Fibroblast of skin of left quadriceps (primary cell): Measurements from ENCODE around the gene ATG5.

ENCODE experiments used
- DNase-seq, 2 experiments: peaks; one replicate each; pipeline ENCODE4 v3.0.0-alpha.2; 2013; ENCODE audit warnings: low read depth in 2 of 2

ATG5 gene

DNA sequence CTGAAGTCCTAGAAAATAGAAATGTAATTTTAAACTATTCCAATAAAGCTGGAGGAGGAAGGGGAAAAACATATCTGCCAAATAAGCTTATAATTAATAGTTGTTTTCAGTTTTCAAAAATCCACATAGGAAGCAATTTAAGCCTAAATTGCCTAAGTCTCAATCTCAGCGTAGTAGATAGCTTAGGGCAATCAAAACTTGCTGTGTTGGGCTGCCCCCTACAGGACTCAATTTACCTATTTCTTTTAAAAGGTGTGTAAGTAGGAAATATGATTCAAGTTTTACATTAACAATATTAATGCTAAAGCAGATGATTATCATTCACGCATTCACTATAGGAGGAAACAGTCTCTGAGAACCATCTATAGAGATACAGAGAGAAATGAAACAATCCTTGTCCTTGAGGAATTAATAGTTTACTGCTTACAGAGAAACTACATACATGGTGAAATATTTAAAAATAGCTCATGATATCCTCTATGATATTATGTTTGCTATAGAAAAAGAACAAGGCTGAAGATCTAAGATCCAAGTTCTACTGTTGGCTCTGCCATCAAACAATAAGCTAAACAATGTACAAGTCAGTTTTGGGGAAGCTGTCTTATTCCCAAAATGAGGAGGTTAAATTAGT lies 102.1 kb downstream of the ATG5 start:
- peak; percentile 49 to 64 for DNase-seq

GRCh38 chr6:106220485-106220884 lies 105.1 kb downstream of the ATG5 start:
- no peak for DNase-seq

- DNase-seq = no peak
Observed at GRCh38 chr6:106216527-106216926, 109.0 kb downstream of the ATG5 start.

- no peak for DNase-seq
Observed at GRCh38 chr6:106215608-106216007, 110.0 kb downstream of the ATG5 start.

DNA sequence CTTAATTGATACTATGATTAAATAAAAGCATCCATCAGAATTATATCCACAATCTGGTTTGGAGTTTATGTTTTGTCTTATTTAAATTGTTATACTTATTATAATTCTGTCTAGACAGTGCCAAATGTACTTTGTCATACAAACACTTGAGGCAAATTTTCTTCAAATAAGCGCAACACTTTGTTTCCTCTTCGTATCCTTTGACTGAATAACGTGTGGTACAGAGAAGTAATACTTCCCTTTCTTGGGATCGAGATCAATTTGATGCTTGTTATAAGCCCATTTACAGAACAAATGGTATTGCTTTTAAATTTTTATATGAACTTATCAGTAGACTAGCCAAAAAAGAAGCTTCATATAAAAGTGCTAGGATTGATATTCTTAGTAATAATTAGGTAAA lies 111.0 kb downstream of the ATG5 start:
- DNase-seq = no peak

GRCh38 chr6:106213660-106214289 lies 111.8 kb downstream of the ATG5 start:
- DNase-seq = no peak

DNA sequence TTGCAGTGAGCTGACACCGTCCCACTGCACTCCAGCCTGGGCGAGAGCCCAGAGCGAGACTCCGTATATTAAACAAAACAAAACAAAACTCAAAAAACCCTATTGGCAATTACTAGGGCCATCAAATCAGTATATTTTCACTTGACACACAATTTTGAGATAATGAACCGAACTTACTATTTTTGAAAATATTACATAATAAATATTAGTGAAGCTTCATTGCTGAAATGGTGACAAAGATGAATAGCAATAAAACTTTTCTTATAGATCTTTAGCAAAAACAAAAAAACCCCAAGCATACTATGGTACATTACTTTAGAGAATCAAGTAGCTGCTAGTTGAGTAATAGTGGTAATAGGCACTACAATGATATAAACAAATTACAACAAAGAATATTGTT lies 113.0 kb downstream of the ATG5 start:
- DNase-seq = no peak

DNA sequence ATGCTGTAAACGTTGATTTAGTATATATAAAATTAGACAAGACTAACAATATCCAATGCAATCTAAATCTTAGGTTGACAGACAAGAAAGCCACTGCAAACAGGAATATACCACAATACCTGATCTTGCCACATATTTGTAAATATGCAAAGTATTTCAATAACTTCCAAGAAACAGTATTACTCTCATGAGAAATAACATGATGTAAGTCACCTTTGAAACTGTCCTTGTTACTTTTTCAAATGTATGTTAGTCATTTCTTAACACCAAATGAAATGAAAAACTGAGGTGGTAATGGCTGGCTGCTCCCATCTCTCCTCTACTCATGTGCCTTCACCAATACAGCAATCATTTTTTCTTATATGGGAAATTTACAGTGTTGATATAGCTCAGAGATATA lies 118.7 kb downstream of the ATG5 start:
- DNase-seq = no peak

DNA sequence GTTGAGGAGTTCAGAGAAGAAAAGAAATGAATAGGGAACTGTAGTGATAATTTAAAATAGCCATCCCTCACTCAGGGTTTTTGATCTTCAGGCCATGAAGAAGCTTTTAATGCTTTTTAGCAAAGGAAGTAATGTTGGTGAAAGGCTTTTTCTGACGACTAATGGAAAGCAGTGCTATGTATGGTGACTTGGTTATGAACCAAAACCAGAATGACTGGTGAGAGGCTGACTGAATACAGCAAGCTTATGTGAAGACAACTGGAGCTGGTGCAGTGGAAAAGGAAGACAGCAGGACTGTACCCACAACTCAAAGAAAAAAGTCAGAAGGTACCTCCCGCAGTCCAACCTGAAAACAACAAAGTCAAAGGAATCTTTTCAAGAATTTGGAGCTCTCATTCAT lies 120.6 kb downstream of the ATG5 start:
- no peak for DNase-seq

DNA sequence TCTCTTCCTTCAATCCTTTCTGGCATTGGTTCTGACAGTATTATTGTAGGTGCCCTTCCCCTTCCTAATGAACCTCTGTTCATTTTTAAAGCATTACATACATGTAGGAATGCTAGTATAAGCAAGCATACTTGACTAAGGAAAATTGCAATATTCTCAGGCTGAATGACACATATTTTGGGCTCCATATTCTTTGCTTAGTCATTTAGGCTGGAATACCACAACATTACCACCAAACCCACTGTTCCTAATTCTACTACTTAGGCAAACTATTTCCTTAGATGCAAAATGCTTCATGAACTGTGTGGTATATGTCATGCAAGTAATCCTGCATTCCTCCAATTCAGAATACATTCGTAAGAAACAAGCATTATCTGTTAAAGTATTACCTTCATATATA lies 125.6 kb downstream of the ATG5 start:
- peak; percentile 86 to 87 for DNase-seq

DNA sequence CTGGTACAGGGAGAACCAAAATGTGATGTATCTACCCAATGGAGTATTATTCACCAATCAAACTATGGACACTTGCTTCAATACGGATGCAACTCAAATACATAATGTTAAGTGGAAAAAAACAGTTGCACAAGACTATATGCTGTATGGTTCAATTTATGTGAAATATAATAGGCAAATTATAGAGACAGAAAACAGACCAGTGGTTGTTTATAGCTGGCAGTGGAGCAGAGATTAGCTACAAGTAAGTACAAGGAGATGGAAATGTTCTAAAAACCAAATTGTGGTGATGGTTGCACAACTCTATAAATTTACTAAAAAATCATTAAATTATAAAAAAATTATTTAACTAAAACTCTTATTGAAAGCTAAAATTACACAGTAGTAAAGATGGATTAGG lies 126.2 kb downstream of the ATG5 start:
- no peak for DNase-seq

DNA sequence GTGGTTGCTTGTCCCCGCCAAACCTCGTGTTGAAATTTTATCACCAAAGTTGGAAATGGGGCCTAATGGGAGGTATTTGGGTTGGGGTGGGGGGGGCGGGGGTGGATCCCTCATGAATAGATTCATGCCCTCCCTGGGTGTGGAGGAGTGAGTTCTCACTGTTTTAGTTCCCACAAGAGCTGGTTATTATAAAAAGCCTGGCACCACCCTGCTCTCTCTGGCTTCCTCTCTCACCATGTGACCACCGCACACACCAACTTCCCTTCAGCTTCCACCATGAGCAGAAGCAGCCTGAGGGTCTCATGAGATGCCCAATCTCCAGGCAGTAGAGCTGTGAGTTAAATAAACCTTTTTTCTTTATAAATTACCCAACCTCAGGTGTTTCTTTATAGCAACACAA lies 128.1 kb downstream of the ATG5 start:
- DNase-seq = no peak

GRCh38 chr6:106194949-106195921 lies 130.3 kb downstream of the ATG5 start:
- peak; percentile 21 to 32 for DNase-seq

- peak; percentile 78 for DNase-seq
Observed at GRCh38 chr6:106192824-106193223, 132.7 kb downstream of the ATG5 start.

DNA sequence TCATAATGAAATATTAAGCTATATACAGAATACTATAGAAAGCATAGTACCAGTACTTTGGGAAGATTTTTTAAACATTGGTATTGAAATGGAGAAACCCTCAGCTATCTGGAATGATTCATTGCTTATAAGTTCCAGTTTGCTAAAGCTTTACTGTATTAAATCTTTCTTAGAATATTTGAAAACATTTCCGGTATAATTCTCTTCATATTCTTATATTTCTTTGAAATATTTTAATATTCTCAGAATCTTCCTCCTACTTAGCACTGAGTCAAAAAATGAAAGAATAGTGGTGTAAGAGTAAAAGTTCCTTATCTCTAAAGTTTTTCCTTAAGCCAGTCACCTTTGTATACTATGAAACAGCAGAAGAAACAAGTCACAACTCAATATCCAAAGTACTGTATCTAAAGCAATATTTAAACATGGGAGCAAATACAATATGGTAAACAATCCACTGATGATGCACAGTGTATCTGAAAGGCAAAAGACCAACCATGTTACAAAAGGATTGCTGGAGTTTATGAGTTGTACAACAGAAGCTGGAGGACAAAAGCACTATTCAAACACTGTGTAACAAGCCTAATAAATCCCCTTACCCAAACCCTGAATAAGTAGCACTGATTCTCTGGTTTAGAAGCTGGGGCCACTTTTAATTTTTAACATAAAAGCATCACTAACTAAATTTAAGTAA lies 137.3 kb downstream of the ATG5 start:
- DNase-seq = no peak

DNA sequence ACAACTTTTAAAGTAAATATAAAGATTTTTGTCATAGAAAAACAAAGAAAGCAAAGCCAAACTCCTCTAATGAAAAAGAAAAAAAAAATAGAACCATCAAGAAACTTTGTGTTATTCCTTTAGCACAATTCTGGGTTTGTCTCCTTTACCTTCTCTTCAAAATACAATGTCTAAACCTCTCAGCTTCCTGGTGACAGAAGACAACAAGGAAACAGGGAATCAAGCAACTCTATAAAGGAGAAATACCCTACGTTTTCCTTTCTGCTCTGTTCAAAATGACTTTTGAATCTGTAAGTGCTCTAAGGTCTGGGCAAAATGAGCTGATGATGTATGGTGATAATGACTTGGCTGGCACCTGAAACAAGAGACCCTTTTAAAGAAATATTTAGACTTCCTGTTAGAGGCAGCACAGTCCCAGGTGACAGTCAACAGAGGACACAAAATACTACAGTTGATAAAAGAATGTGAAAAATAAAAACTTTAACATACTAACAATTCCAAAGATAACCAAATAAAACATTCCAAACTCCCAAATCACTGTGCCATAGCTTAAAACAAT lies 138.1 kb downstream of the ATG5 start:
- no peak for DNase-seq

DNA sequence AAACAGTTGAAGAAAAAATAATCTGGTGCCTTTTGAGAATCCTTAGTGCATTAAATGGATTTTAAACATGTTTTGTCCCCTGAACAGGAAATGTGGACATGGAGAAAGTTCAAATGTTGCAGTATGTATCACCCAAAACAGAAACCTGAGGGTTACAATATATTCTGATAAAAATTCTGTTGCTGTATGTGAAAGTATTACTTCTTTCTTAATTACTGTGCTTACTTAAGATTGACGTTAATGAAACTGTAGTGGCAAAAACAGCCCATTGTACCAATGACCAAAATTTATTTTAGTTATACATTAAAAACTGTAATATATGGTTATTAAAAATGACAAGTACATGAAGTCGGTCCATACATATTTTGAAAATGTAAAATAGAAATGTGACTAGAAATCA lies 138.8 kb downstream of the ATG5 start:
- DNase-seq = no peak

- no peak for DNase-seq
Observed at GRCh38 chr6:106186172-106186571, 139.4 kb downstream of the ATG5 start.

DNA sequence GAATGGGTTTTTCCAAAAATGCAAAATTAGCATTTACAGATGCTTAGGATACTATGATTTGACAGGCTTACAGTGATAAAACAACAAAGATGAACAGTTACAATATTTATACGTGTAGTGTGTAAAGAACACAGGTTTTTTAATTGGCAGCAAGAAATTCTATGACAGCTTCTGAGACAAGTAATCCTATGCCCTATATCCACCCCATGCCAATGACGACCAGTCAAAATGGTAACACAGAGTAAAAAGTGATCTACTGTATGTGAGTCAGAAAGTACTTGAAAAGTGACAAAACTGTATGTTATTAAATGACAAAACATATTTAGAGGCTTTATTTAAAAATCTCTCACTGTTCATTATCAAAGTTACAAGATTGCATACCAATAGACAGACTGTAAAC lies 139.9 kb downstream of the ATG5 start:
- DNase-seq = no peak

GRCh38 chr6:106184629-106185028 lies 140.9 kb downstream of the ATG5 start:
- no peak for DNase-seq

- DNase-seq = no peak
Observed at GRCh38 chr6:106183430-106183829, 142.1 kb downstream of the ATG5 start.

- DNase-seq = no peak
Observed at GRCh38 chr6:106182455-106182854, 143.1 kb downstream of the ATG5 start.
